NCI-H2081 treated with DMSO at 0.1 percent for 48 hours (cell line): ENCODE results near the gene CD164L2.
"Not testable (repeated sequence)": the region's sequence is repeated elsewhere in the genome, so short reads cannot be mapped to it uniquely, and the experiment has no call there.

ENCODE experiments used
- DNase-seq: peaks from one replicate; lab custom pipeline; 2025; lab: John Stamatoyannopoulos, UW

Gene CD164L2

DNA sequence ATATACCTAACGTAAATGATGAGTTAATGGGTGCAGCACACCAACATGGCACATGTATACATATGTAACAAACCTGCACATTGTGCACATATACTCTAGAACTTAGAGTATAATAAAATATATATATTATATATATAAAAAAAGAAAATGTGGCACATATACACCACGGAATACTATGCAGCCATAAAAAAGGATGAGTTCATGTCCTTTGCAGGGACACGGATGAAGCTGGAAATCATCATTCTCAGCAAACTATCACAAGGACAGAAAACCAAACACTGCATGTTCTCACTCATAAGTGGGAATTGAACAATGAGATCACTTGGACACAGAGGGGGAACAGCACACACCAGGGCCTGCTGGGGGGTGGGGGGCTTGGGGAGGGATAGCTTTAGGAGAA is 1.7 kb upstream of the CD164L2 start:
- DNase-seq: not testable (repeated sequence)

GRCh38 chr1:27383661-27384060 is 528 bp upstream of the CD164L2 start:
- no peak for DNase-seq

GRCh38 chr1:27381969-27382762 is 967 bp downstream of the CD164L2 start:
- no peak for DNase-seq

DNA sequence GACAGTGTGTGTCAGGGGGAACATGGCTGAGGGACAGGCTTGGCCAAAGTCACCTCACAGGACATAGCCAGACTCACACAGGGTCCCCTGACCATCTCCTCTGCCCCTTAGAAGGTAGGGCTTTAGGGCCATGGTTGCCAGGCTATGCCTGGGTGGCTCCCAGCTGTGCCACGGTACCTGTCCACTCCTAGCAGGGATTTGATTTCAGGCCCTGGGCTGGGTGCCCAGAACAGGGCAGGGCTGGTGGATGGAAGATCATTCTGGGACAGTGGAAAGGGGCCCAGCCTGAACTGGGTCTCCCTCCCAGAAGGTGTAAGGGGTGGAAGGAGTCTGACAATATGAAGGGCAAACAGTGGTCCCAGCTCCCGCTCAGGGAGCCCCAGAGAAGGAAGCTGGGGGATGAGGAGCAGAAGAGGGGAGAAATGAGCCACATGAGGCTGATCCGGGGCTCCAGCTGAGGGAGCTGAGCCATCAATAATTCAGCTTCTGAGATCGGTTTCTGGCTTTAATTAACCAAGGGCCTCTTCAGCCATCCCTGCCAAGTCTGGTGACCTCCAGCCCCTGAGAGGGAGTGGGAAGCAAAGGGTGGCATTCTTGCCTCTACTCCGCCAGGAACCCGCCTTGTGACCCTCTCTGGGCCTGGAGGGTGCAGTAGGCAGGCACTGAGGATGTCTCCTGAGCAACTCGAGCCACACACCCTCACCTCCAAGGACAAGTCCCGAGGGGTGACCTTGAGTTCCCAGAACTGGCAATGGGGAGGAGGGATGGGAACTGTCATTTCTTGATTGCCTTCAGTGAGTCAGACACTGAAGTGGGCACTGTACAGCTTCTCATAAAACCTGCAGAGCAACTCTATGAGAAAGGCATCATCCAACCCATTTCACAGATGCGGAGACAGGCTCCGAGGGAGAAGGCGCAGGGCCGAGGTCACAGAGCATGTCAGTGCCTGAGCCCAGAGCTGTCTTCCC is 2.1 kb downstream of the CD164L2 start:
- DNase-seq: no peak

GRCh38 chr1:27380224-27380623 is 2.9 kb downstream of the CD164L2 start:
- DNase-seq: no peak

- DNase-seq: no peak
Observed at GRCh38 chr1:27379564-27380122, 3.5 kb downstream of the CD164L2 start.

DNA sequence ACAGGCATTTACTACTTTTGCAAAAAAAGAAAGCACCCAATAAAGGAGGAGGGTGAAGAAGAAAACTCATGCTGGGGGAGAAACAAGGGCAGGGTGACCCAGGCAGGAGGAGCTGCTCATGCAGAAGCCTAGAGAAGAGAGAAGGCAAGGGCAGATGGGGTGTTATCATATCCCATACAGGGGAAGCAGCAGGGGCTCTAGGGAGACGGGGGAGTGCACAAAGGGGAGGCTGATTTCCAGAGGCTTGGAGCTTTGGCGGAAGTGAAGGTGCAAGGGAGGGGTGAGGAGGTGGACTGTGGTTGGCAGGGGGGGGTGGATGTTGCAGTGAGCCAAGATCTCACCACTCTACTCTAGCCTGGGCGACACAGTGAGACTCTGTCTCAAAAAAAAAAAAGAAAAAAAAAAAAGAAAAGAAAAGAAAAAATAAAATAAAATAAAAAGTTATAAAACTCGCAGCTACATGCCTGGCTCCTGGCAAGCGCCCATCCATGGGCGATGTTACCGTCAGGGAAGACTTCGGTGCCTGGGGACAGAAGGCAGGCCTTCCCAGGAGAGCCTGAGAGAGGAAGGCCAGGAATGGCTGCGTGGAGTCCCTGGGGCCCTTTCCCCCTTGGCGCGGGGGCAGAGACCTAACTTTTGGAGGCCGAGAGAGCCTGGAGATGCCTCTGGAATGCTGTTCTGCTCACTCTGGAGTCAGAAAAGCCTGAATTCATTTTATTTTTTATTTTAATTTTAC is 5.2 kb downstream of the CD164L2 start:
- DNase-seq: no peak

DNA sequence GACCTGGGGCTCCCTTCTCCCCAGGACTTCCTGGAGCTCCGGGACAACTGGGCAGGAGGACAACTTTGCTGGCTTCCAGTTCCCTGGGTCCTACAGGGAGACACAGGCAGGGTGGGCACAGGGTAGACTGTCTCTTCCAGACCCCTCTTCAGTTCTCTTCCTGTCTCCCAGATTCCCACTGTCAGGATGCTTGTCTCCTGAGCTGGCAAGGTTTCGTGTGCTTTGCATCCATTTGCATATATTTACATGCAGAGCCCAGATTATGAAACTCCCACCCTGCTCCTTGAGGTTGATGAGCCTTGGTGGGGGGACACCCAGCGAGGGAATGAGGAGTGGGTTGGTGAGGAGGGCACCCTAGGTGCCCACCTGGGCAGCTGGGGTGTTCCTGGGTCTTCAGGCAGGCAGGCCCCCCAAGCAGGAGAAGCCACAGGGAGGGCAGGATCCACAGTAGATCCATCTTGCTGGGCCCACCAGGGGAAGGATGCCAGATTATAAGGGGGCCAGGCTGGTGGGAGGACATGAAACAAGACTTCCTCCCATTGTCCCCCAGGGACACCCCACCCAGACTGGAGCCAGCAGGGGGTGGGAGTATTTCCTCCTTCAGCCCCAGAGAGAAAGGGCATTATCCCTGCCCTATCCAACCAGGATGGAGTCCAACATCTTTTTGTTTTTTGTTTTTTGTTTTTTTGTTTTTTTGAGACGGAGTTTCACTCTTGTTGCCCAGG is 8.6 kb downstream of the CD164L2 start, which contains the start of gene FCN3:
TSS of gene FCN3 (minus strand) at position 463 of the 725 bp plus-strand sequence. CDS start at position 457, 6 bp downstream.
- DNase-seq: no peak

DNA sequence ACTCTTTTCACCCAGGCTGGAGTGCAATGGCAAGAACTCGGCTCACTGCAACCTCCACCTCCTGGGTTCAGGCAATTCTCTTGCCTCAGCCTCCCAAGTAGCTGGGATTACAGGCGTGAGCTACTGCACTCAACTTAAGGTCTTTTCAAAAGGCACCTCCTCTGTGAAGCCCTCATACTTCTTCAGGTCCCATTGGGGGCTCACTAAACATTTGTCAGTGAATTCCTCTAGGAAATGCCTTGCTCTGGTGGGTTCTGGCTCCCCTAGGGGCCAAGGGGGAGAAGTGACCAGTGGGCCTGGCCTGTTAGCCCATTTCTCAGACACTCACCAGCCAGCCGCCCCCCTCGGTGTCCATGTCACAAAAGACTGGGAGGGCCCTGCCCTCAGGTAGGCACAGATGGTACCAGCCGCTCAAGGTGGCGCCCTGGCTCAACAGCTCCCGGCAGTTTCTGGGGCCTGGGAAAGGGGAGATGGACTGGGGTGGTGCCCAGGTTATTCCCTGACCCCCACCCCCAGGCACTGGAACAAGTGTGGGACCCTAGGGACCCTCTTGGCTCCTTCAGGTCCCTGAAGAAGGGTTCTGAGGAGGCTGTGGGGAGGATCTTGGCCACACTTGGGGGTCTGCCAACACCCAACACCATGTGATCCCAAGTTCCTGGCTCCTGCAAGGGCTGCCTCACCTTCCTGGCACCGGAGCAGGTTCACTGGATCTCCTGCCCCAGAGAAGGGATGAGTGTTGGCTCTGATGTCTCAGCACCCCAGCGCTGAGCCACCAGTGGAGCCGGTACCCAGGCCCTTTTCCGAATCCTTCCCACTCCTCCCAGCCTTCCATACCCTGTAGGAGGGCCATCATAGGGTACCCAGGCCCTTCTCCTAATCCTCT is 10.1 kb downstream of the CD164L2 start:
- no peak for DNase-seq

DNA sequence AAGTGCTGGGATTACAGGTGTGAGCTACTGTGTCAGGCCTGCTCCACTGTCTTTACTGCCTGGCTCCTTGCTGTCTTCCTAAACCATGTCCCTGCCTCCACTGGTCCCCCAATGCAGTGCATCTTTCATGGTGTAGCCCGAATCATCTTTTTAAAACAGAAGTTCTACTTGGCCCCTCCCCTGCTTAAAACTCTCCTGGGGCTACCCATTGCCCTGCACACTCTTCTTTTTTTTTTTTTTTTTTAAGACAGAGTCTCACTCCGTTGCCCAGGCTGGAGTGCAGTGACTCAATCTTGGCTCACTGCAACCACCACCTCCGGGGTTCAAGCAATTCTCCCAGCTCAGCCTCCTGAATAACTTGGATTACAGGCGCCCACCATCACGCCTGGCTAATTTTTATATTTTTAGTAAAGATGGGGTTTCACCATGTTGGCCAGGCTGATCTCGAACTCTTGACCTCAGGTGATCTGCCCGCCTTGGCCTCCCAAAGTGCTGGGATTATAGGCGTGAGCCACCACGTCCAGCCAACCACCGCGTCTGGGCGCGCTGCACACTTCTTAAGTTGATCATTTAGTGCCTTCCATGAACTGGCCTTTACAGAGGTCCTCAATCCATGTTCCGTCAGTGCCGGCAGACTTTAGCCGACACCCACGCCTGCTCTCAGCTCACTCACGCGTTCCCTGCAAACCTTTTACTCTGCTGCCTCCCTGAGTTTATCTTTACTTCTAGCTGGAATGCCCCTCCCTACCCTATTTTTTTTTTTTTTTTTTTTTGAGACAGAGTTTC is 10.9 kb downstream of the CD164L2 start:
- DNase-seq: no peak

DNA sequence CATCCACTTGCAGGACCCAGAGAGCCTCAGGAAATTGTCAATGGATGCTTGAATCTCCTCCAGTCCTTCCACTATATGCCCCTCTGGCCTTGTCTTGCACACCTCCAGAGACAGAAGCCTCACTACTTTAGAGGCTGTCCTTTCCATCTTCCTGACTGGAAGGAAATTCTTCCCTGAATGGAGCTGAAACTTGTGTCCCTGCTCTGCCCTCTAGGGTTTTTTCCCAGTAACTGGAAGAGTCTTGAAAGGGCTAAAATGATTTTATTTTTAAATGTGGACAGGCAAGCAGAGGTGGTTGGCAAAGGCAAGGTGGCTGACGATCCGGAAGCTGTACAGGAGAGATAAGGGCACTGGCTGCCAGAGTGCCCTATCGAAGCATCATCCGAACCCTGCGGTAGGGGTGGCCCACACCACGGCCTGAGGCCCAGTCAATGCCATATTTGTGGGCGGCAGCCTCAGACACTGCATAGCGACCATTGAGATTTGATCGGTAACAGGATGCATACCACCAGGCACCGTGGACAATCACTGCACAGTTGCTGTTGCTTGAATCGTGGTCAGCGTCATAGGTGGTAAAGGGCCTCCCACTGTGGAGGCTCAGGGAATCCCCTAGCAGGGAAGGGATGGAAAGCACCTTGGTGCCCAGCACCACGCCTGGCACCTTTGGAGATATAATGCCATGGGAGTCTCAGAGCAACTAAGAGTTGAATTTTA is 14.1 kb downstream of the CD164L2 start:
- DNase-seq: no peak

- no peak for DNase-seq
Observed at GRCh38 chr1:27367160-27367650, 15.9 kb downstream of the CD164L2 start.

- no peak for DNase-seq
Observed at GRCh38 chr1:27366411-27367159, 16.5 kb downstream of the CD164L2 start, which contains the start of gene MAP3K6. TSS of gene MAP3K6 (minus strand) at chr1:27366961. CDS start at chr1:27366597, 364 bp downstream.

DNA sequence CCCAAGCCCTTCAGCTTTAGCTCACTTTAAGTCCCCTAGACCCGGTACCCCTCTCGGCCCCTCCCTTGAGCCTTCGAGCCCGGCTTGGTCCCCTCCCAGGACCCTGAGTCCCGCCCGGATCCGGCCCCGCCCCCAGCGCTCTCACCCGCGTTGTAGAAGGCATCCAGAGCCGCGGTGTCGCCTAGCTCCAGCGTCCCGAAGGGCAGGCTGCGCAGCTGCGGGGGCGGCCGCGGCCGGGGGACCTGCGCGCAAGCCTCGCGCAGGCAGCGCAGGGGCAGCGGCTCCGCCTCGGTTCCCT is 17.1 kb downstream of the CD164L2 start:
- DNase-seq: no peak

GRCh38 chr1:27365372-27366112 is 17.6 kb downstream of the CD164L2 start:
- DNase-seq: no peak

GRCh38 chr1:27364696-27365371 is 18.3 kb downstream of the CD164L2 start:
- DNase-seq: no peak
